ENCODE results near the gene PRKCB.

DNA sequence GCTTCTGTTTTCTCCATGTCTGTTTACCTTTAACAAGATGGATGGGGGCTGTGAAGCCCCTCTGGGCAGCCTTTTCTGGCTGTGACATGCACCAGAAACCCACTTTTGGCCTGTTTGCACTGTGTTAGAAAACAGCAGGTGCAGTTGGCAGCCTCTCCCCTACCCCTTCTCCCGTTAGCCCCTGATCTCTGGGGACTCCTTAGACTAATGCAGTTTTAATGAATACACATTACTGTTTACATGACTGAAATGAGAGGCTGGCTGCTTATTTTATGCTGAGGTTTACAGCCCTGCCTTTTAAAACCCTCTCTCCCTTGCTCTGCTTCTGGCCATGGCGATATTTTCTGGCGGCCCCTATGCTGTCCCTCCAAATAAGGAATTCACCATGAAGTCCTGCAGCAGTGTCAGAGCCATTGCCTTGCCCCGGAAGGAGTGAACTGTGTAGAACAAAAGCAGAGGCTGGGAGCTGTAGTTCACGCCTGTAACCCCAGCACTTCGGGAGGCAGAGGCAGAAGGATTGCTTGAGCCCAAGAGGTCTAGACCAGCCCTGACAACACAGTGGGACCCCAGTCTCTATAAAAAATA, 79.3 kb downstream of the PRKCB start:
- TF ChIP-seq POLR2AphosphoS5 (IDR thresholded peaks at IDR 0.05; ENCODE audit: low read depth, low read length) (no peak), POLR2A (IDR thresholded peaks at IDR 0.05; ENCODE audit: low read depth, low read length) (no peak)
